Suprapubic skin (tissue), 4 donors: ENCODE data around the gene GNA12.

Source experiments
- POLR2A ChIP-seq, 2 donors: fragments of 450-650 bp; IDR thresholded peaks; one replicate each; pipeline ENCODE4 v1.6.1; 2017; ENCODE audit warnings: antibody characterized with exemption in 2 of 2, mild to moderate bottlenecking in 2 of 2, moderate library complexity in 2 of 2
- POLR2AphosphoS5 ChIP-seq, 3 donors: sonication (generic); formaldehyde crosslinking; IDR thresholded peaks; one replicate each; pipeline ENCODE4 v1.6.1; 2017; ENCODE audit warnings: antibody characterized with exemption in 3 of 3
- TF ChIP-seq, protein P1 (sequence below), 2 donors: fragments of 200-600 bp in 1 of 2; fragments of 450-650 bp in 1 of 2; sonication (generic) in 1 of 2; IDR thresholded peaks; one replicate each; pipeline ENCODE4 v1.5.1; 2016 to 2019; ENCODE audit warnings: antibody characterized with exemption in 2 of 2, mild to moderate bottlenecking in 1 of 2, moderate library complexity in 1 of 2

DNA sequence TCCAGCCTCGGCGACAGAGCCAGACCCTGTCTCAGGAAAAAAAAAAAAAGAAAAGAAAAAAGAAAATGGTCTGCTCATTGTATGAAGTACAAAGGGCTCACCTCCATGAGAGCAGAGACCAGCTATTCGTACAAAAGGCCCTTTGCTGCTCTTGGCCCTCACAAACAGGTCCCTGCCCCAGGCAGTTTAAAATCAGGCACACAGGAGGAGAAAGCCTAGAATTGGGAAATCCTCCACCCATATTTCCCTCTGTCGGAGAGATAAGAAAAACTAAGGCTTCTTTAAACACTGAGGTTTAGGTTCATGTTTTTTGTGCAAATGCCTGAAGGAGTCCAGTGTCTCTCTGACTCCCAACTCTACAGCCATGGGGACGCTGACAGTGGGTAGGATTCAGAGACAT, 15.1 kb downstream of the GNA12 start:
- TF ChIP-seq, protein P1, sequence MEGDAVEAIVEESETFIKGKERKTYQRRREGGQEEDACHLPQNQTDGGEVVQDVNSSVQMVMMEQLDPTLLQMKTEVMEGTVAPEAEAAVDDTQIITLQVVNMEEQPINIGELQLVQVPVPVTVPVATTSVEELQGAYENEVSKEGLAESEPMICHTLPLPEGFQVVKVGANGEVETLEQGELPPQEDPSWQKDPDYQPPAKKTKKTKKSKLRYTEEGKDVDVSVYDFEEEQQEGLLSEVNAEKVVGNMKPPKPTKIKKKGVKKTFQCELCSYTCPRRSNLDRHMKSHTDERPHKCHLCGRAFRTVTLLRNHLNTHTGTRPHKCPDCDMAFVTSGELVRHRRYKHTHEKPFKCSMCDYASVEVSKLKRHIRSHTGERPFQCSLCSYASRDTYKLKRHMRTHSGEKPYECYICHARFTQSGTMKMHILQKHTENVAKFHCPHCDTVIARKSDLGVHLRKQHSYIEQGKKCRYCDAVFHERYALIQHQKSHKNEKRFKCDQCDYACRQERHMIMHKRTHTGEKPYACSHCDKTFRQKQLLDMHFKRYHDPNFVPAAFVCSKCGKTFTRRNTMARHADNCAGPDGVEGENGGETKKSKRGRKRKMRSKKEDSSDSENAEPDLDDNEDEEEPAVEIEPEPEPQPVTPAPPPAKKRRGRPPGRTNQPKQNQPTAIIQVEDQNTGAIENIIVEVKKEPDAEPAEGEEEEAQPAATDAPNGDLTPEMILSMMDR (IDR thresholded peaks at IDR 0.05) = no peak
- no peak for TF ChIP-seq POLR2A (IDR thresholded peaks at IDR 0.05)
- no peak for TF ChIP-seq POLR2AphosphoS5 (IDR thresholded peaks at IDR 0.05)
